Right ventricle myocardium inferior (tissue), 1 donor: ENCODE measurements around the gene TDRD3. TPM values are rescaled to one million over a fixed set of nuclear protein-coding genes. Genes with fewer than 3 reads are reported as not detected.
"Not testable (repeated sequence)": the region's sequence is repeated elsewhere in the genome, so short reads cannot be mapped to it uniquely, and the experiment has no call there.

Experiments
- ATAC-seq: fragments of 200-7000 bp; cut with Tn5 transposase; one replicate; pipeline ENCODE4 v1.9.1; 2020; ENCODE audit warnings: mild to moderate bottlenecking, moderate library complexity
- DNase-seq: peaks from one replicate; pipeline ENCODE4 v3.0.0; 2021; ENCODE audit errors: missing footprints
- intact Hi-C: fragments of 100-400 bp; cut with DNase I; formaldehyde crosslinking; loops from one replicate; pipeline ENCODE4 v1.11.0; 2022
- total RNA-seq: library from RNA; stranded (reverse); fragmentation: NEBNext Ultra II Directional; extraction: Animal tissue kit (Norgen Biotek cat#: 25700); gene quantifications from one replicate; pipeline ENCODE4 v1.2.1, GENCODE V29; 2021
- donor health status: DM: no; HTN: yes; CAD: no; lungs with severe emphysema.

TDRD3 gene
- total RNA-seq, 1 donor from 2014 or later: 40.2 TPM

DNA sequence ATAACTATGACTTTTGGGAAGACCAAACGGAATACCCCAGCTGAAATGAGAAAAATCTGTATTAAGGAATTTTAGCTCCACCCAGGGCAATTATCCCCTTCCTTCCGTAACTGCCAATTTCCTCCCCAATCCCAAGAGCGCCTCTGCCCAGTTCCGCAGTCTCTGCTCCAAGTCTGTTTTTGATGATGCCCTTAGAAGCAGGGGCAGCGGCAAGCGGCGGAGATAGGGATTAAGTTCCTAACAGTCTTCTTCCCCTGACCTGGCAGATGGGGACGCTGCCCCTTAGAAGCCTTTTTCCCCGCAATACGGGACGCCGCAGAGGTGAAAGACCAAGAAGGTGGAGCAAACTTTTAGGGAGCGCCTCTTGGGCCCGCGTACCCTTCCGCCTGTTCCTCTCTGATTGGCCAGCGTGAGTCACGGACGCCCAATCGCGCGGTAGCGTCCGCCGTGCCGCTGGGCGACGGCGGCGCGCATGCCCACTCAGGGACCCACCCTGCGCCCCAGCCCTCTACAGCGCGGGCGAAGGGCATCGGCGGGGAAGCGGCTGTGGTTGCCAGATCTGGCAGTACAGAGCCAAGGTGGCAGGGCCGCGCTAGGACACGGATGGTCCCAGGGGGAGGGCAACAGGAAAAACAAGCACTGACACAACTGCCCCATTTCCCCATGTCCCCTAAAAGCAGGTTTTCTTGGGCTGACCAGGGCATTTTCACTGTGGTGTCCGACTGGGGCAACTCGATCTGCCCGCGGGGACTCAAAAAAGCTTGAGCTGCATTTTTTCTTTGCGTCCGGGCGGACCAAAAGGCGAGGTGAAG lies 843 bp upstream of the TDRD3 start:
- DNase-seq: peak; percentile 93
- peak; percentile 97 for ATAC-seq
- intact Hi-C loops: loop anchor here (1.0 kb wide), 1 partner anchor 232 kb away; no protein-coding TSS in a partner anchor

DNA sequence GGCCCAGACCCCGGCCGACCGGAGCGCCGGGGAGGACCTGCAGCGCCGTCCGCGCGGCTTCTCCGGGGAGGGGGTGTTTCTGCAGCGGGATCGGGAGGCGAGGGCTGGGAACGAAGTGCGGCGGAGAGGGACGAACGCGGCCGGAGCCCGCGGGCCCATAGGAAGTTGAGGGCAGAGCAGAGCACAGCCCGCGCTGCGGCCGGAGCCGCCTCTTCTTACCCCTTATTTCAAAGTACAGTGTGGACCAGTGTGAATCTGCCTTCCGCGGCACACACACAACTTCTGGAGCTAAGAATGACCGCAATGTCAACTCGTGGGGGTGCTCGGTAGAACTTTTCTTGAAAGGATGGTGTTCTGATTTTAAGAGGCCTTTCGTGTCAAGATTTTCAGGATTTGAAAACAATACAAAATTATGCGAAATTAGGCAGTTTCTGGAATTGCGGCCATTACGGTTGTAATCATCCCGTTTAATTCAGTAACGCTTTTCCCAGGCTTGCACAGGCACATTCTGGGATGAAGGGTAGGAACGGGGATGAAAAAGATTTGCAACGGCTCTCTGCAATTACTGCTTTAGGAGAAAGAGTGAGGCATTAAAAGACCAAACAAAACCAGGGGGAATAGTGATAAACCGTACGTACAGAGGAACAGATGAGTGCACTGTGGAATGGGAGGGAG lies 821 bp downstream of the TDRD3 start:
- intact Hi-C loops: no loop called here
- ATAC-seq (peak; percentile 14), DNase-seq (peak; percentile 81)

DNA sequence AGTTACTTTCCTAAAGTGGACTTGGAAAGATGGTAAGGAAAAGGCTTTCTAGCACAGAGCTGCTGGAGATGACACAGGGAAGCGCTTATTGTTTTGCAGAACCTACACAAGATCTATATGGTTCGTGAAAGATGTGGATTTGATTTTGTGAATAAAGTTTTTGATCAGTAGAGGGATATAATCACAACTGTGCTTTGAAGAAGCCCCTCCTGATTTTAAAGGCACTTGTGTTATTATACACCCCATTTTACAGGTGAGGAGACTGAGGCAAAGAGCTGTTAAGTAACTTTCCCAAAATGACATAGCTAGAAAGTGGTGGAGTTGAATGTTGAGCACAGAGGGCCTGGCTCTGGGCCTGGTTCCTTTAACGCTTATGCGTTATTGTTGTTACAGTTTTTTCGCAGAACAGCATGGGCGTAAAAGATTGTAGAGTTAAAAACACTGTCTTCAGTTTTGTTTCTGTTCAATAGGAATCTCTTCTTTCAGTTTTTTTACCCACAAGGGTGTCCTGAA lies 1.4 kb downstream of the TDRD3 start:
- ATAC-seq (no peak), DNase-seq (no peak)
- intact Hi-C loops: no loop called here

DNA sequence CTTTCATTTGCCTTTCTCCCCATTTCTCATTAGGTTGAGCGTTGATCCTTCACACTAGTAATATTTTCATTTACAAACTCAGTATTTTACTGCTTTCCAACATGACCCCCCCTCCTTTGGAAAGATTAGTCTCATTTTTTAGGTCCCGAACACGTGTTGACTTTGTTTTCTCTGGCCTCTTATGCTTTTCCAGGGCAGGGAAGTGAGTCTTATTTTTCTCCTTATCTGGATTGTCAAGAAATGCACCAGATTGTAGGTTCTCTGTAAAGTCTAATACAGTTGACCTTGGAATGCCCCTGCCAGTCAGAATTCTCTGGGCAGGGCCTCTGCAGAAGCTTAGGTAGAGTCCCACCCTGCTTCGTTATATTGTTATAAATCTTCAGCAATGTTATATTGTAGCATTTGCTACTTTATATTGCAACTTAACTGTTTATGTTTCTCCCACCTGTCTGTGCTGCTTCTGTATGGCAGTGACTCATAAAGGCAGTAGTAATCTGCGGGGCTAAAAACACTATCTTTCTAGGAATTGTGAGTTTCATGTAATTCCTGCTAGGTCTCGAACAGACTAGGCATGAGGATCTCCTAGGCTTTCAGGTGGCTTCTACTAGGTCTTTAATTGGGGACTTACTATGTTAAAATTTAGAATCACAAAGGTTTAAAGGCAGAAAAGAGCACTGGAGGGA lies 2.0 kb downstream of the TDRD3 start:
- intact Hi-C loops: no loop called here
- no peak for ATAC-seq
- DNase-seq: no peak

- intact Hi-C loops: no loop called here
- DNase-seq: no peak
- ATAC-seq: no peak
These were observed 5.0 kb downstream of the TDRD3 start for GRCh38 chr13:60402022-60402421.

DNA sequence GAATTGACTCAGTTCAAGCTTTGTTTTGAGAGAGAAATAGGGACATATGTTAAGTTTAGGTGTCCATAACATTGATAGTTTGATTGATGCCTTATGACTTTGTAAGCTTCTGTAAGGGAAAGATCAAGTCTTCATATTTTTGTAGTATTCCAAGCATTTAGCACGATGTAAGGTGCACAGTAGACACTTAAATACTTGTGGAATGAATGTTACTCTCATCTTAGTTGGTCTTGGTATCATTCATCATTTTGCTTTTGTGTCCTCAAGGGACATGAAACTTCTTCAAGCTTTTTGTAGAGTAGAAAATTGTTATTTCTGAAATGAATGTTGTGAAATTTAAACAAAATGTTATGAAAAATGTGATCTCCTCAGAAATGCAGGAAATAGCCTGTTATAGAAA lies 10.1 kb downstream of the TDRD3 start:
- intact Hi-C loops: no loop called here
- DNase-seq (no peak), ATAC-seq (no peak)

- intact Hi-C loops, ATAC-seq, DNase-seq: not testable (repeated sequence)
These were observed 10.8 kb downstream of the TDRD3 start for GRCh38 chr13:60407852-60408251.

DNA sequence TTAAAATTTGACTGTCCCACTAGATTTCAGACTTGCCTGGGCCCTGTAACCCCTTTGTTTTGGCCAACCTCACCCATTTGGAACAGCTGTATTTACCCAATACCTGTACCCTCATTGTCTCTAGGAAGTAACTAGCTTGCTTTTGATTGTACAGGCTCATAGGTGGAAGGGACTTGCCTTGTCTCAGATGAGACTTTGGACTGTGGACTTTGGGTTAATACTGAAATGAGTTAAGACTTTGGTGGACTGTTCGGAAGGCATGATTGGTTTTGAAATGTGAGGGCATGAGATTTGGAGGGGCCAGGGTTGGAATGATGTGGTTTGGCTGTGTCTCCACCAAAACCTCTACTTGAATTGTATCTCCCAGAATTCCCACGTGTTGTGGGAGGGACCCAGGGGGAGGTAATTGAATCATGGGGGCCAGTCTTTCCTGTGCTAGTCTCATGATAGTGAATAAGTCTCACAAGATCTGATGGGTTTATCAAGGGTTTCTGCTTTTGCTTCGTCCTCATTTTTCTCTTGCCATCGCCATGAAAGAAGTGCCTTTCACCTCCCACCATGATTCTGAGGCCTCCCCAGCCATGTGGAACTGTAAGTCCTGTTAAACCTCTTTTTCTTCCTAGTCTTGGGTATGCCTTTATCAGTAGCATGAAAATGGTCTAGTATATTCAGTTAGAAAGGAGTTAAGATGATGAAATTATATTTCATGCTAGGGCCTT lies 12.7 kb downstream of the TDRD3 start:
- DNase-seq, ATAC-seq, intact Hi-C loops: not testable (repeated sequence)

- ATAC-seq (no peak), DNase-seq (no peak)
- intact Hi-C loops: no loop called here
These were observed 13.3 kb downstream of the TDRD3 start for GRCh38 chr13:60410299-60410698.

- intact Hi-C loops: no loop called here
- DNase-seq (no peak), ATAC-seq (no peak)
These were observed 14.4 kb downstream of the TDRD3 start for GRCh38 chr13:60411464-60411863.

- intact Hi-C loops: no loop called here
- no peak for ATAC-seq
These were observed 15.0 kb downstream of the TDRD3 start for GRCh38 chr13:60411983-60412382.

DNA sequence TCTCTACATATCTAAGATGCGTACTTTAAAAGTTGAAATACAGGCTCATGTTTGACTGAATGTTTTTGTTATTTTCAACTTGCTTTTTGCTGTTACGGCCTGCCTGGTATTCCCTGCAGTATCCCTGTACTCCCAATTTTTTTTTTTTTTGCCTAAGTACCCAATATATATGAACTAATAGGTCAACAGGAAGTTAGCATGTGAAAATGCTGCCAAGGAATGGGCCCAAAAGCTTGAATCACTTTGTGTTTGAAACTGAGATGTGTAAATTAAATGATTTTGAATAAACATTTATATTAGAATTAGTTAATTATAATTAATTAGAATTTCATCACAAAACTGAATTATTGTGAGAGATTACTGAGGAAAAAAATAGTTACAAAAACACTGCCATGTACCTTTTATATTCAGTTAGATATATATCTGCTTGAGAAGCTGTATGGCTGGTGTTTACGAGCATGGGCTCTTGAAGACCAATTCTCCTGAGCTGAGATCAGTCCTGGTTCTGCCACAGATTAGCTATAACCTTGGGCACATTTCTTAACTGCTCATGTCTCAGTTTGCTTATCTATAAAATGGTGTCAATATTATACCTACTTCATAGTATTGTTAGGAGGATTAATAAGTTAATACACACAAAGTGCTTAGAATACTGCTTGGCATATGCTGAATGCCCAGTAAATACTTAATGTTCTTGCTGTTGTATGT lies 16.0 kb downstream of the TDRD3 start:
- DNase-seq (peak; percentile 15), ATAC-seq (no peak)
- intact Hi-C loops: no loop called here

More at GRCh38 chr13:60411983-60412382, 15.0 kb downstream of the TDRD3 start:
- DNase-seq: no peak

GRCh38 chr13:60414177-60414576 lies 17.2 kb downstream of the TDRD3 start:
- ATAC-seq: no peak
- intact Hi-C loops: no loop called here
- no peak for DNase-seq

DNA sequence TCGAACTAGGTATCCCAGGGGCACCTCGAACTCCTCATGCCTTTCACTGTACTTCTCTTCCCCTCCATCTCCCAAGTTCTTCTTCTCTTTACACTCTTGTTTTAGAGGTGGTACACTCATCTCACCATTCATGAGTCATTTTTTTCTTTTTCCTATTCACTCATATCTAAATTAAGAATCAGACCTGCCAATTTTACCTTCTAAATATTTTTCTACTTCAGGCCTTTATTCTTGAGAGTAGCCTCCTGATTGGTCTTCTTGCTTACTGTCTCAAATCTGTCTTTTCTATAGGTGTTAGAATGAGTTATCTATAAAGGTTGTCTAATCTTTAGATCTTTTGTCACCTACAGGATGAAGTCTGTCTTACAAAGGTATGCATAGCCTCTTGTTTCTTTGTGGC lies 20.7 kb downstream of the TDRD3 start:
- DNase-seq: no peak
- intact Hi-C loops: no loop called here
- no peak for ATAC-seq

DNA sequence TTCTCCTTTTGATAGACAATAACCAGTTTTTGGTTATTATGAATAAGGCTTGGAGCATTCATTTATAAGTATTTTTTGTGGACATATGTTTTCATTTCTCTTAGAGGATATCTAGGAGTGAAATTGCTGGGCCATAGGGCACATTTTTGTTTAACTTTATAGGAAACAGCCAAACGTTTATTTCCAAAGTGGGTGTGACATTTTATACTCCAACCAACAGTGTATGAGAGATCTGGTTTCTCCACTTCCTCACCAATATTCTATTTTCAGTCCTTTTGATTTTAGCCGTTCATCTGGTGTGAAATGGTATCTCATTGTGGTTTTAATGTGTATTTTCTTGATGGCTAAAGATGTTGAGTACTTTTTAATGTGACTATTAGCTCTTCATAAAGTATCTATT lies 21.9 kb downstream of the TDRD3 start:
- no peak for ATAC-seq
- intact Hi-C loops: no loop called here
- DNase-seq: no peak

DNA sequence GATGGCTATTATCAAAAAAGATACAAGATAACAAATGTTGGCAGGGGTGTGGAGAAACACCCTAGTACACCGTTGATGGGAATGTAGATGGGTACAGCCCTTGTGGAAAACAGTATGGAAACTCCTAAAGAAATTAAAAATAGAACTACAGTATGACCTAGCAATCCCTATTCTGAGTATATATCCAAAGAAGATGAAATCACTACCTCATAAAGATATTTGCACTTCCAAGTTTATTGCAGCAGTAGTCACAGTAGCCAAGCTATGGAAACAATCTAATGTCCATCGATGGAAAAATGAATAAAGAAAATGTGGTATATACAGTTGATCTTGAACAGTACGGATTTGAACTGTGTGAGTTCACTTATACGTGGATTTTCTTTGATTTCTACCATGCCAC lies 28.3 kb downstream of the TDRD3 start:
- ATAC-seq (no peak), DNase-seq (no peak)
- intact Hi-C loops: loop anchor here (10.0 kb wide), 2 partner anchors 741 to 1031 kb away; no protein-coding TSS in a partner anchor

DNA sequence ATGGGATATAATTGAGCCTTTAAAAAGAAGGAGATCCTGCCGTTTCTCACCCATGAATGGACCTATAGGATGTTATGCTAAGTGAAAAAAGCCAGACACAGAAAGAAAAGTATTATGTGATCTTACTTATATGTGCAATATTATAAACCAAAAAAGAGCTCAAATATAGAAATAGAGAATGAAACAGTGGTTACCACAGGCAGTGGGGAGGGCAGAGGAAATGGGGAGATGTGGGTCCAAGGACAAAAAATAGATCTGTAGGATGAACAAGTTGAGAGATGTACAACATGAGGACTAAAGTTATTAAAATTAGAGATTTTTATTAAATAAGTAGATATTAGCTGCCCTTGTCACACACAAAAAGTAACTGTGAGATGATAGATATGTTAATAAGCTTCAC lies 29.1 kb downstream of the TDRD3 start:
- intact Hi-C loops: loop anchor here (10.0 kb wide), 2 partner anchors 741 to 1031 kb away; no protein-coding TSS in a partner anchor
- no peak for ATAC-seq
- no peak for DNase-seq

GRCh38 chr13:60427285-60427684 lies 30.3 kb downstream of the TDRD3 start:
- intact Hi-C loops: loop anchor here (10.0 kb wide), 2 partner anchors 742 to 1032 kb away; no protein-coding TSS in a partner anchor
- DNase-seq (no peak), ATAC-seq (no peak)
